Right lobe of liver (tissue), 4 donors: ENCODE results near the gene PACS2.

Experiments used
- POLR2A ChIP-seq: fragments of 450-650 bp; IDR thresholded peaks from one replicate; pipeline ENCODE4 v1.6.1; 2017; ENCODE audit warnings: antibody characterized with exemption, mild to moderate bottlenecking
- TF ChIP-seq, protein P1 (sequence below), 4 donors: fragments of 200-600 bp in 3 of 4; fragments of 450-650 bp in 1 of 4; IDR thresholded peaks; one replicate each; pipeline versions ENCODE4 v1.5.1 to v1.8.0; 2016 to 2022; ENCODE audit warnings: antibody characterized with exemption in 4 of 4, mild to moderate bottlenecking in 2 of 4
- donor health status: DM: no; HTN: no; CAD: no.
- donor health status: DM: no; HTN: no; CAD: no.
- donor health status: DM: no; HTN: yes; CAD: no.

DNA sequence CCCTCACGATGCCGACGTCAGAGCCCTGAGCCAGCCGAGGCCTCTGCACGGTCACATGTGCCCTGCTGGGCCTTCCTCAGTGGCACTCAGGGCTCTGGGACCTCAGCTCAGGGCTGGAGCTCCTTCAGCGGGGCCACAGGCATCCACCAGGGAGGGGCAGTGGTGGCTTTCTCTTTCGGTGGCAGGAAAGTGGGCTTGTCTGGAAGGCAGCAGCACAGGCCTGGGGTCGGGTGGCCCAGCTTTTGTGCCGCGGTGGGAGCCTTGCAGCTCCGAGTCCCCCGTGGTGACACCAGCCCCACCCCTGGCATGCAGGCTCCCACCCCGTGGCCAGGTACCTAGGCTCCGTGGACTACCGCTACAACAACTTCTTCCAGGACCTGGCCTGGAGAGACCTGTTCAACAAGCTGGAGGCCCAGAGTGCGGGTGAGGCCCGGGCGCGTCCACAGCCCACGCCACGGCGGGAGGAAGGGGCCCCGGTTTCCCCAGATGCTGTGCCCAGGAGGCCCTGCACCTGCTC lies 69.6 kb downstream of the PACS2 start:
- TF ChIP-seq, protein P1, sequence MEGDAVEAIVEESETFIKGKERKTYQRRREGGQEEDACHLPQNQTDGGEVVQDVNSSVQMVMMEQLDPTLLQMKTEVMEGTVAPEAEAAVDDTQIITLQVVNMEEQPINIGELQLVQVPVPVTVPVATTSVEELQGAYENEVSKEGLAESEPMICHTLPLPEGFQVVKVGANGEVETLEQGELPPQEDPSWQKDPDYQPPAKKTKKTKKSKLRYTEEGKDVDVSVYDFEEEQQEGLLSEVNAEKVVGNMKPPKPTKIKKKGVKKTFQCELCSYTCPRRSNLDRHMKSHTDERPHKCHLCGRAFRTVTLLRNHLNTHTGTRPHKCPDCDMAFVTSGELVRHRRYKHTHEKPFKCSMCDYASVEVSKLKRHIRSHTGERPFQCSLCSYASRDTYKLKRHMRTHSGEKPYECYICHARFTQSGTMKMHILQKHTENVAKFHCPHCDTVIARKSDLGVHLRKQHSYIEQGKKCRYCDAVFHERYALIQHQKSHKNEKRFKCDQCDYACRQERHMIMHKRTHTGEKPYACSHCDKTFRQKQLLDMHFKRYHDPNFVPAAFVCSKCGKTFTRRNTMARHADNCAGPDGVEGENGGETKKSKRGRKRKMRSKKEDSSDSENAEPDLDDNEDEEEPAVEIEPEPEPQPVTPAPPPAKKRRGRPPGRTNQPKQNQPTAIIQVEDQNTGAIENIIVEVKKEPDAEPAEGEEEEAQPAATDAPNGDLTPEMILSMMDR (IDR thresholded peaks at IDR 0.05), result no peak
- no peak for TF ChIP-seq POLR2A
